Peyer's patch (tissue), 4 donors: ENCODE measurements around the gene YIPF1.

Source experiments
- POLR2A ChIP-seq, 2 donors: fragments of 450-650 bp; IDR thresholded peaks; one replicate each; pipeline ENCODE4 v1.5.1; 2017; ENCODE audit warnings: antibody characterized with exemption in 2 of 2, mild to moderate bottlenecking in 2 of 2, moderate library complexity in 2 of 2
- TF ChIP-seq, protein P1 (sequence below), 6 experiments: fragments of 450-650 bp in 4 of 6; fragments of 200-600 bp in 2 of 6; sonication (generic) in 1 of 6; IDR thresholded peaks; one replicate each; pipeline ENCODE4 v1.5.1; 2017 to 2019; ENCODE audit warnings: antibody characterized with exemption in 6 of 6, mild to moderate bottlenecking in 3 of 6, moderate library complexity in 1 of 6

DNA sequence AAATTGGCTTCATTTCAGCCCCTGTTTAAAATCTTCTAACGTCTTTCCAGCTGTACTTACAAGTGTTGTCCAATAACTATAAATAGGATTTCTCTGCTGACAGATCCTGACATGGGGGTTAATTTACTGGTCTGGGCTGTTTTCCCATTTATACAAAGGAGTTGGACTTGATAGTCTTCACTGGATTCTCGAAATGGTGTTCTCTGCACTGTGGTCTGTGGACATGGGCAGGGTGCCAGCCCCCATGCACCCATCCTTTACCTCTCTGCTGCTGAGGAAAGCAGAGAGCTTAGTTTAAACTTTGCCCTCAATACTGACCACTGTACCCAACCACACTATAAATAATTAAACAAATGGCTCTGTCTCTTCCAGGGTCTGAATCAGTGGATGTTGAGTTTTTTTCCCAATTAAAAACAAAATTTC is 9.6 kb upstream of the YIPF1 start:
- TF ChIP-seq, protein P1, sequence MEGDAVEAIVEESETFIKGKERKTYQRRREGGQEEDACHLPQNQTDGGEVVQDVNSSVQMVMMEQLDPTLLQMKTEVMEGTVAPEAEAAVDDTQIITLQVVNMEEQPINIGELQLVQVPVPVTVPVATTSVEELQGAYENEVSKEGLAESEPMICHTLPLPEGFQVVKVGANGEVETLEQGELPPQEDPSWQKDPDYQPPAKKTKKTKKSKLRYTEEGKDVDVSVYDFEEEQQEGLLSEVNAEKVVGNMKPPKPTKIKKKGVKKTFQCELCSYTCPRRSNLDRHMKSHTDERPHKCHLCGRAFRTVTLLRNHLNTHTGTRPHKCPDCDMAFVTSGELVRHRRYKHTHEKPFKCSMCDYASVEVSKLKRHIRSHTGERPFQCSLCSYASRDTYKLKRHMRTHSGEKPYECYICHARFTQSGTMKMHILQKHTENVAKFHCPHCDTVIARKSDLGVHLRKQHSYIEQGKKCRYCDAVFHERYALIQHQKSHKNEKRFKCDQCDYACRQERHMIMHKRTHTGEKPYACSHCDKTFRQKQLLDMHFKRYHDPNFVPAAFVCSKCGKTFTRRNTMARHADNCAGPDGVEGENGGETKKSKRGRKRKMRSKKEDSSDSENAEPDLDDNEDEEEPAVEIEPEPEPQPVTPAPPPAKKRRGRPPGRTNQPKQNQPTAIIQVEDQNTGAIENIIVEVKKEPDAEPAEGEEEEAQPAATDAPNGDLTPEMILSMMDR (IDR thresholded peaks at IDR 0.05), result no peak
- TF ChIP-seq POLR2A (IDR thresholded peaks at IDR 0.05), result no peak
